ENCODE data around the gene ANKUB1.

DNA sequence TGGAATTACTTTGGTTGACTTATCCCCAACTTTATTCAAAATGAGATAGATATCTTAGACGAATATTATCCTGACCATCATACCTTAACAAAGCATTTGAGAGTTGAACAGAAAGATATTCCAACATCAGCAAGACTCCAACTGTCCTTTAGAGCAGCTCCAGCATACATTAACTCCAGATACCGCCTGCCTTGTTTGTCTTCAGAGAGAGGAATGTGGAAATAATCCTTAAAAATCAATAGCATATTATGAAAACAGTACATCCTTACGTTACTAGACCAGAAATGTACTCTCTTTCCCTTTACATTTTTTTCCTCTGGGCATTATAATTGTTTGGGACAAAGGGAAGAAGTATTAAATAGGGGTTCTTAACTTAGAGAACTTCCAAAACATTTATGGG, 1.7 kb downstream of the ANKUB1 start:
- TF ChIP-seq POLR2A (IDR thresholded peaks at IDR 0.05): no peak
- TF ChIP-seq, protein P1, sequence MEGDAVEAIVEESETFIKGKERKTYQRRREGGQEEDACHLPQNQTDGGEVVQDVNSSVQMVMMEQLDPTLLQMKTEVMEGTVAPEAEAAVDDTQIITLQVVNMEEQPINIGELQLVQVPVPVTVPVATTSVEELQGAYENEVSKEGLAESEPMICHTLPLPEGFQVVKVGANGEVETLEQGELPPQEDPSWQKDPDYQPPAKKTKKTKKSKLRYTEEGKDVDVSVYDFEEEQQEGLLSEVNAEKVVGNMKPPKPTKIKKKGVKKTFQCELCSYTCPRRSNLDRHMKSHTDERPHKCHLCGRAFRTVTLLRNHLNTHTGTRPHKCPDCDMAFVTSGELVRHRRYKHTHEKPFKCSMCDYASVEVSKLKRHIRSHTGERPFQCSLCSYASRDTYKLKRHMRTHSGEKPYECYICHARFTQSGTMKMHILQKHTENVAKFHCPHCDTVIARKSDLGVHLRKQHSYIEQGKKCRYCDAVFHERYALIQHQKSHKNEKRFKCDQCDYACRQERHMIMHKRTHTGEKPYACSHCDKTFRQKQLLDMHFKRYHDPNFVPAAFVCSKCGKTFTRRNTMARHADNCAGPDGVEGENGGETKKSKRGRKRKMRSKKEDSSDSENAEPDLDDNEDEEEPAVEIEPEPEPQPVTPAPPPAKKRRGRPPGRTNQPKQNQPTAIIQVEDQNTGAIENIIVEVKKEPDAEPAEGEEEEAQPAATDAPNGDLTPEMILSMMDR (IDR thresholded peaks at IDR 0.05 in 4 of 5, conservative IDR thresholded peaks at IDR 0.05 in 1 of 5): no peak

All from gastrocnemius medialis (tissue), 4 donors.